Measurements from ENCODE around the gene ZWILCH. TPM values are rescaled to one million over a fixed set of nuclear protein-coding genes. Genes with fewer than 3 reads are reported as not detected.

Gene ZWILCH
- total RNA-seq, 1 donor from 2014 or later = 4.1 TPM

DNA sequence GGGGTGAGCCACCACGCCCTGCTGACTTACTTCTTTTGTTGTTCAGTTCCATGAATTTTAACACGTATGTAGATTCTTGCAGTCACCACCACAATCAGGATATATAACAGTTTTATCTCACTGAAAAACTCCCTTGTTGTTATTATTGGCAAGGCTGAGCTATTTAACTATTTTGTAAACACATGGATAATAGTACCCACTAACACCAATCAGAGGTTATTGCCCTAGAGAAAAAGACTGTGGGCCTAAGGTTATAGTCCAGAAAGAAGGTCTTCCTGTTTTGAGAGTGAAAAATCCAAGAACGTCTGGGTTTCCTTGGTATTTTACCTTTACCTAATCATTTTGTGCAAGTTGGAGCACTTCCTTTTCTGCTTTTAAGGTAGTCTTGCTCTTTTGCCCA lies 9.5 kb downstream of the ZWILCH start:
- TF ChIP-seq, protein P1, sequence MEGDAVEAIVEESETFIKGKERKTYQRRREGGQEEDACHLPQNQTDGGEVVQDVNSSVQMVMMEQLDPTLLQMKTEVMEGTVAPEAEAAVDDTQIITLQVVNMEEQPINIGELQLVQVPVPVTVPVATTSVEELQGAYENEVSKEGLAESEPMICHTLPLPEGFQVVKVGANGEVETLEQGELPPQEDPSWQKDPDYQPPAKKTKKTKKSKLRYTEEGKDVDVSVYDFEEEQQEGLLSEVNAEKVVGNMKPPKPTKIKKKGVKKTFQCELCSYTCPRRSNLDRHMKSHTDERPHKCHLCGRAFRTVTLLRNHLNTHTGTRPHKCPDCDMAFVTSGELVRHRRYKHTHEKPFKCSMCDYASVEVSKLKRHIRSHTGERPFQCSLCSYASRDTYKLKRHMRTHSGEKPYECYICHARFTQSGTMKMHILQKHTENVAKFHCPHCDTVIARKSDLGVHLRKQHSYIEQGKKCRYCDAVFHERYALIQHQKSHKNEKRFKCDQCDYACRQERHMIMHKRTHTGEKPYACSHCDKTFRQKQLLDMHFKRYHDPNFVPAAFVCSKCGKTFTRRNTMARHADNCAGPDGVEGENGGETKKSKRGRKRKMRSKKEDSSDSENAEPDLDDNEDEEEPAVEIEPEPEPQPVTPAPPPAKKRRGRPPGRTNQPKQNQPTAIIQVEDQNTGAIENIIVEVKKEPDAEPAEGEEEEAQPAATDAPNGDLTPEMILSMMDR (IDR thresholded peaks at IDR 0.05) = no peak
- Histone ChIP-seq H3K27ac (no peak overlapping the region), H3K36me3 (peaks cover 10% of the 10 kb centered on the region), H3K4me3 (no peak overlapping the region), H3K27me3 (ENCODE audit: low read depth) (no peaks in the 10 kb centered on the region), H3K4me1 (no peaks in the 10 kb centered on the region), H3K9me3 (no peaks in the 10 kb centered on the region)
- ATAC-seq (no peak), DNase-seq (no peak)
- intact Hi-C loops (cut with DNase I) = no loop called here

DNA sequence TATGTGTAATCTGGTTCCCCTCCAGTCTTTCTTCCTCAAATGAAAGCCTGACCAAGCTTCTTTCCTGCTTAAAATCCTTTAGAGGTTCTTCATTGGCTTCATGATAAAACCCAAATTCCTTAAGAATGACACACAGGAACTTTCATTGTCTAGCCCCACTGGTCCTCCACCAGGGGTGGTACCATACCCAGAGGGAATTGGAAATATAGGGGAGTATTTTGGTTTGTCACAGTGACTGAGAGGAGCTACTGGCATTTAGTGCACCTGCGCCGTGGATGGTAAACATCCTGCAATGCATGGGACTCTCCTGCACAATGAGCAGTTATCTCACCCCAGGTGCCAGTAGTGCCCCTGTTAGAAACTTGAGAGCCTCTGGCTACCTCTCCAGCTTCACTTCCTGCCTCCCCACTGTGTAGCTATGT lies 10.8 kb downstream of the ZWILCH start:
- ATAC-seq (no peak), DNase-seq (no peak)
- intact Hi-C loops (cut with DNase I) = no loop called here
- H3K9me3 ChIP-seq = no peaks in the 10 kb centered on the region
- TF ChIP-seq, protein P1 (IDR thresholded peaks at IDR 0.05) = no peak
- H3K36me3 ChIP-seq = peaks cover 14% of the 10 kb centered on the region
- H3K27me3 ChIP-seq (ENCODE audit: low read depth) = no peaks in the 10 kb centered on the region
- no peak overlapping the region for H3K4me3 ChIP-seq
- H3K4me1 ChIP-seq = no peaks in the 10 kb centered on the region
- H3K27ac ChIP-seq = no peak overlapping the region

DNA sequence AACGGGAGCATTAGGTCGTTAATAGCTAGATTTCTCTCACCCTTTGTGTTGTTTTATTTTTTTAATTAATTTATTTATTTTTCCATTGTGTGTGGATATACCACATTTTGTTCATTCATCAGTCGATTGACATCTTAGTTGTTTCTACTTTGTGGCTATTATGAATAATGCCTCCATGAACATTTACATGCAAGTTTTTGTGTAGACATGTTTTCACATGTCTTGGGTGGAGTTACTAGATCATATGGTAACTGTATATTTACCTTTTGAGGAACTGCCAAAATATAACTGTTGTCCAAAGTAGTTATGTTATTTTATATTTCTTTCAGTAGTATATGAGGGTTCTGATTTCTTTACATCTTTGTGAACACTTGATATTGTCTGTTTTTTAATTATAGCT lies 18.8 kb downstream of the ZWILCH start:
- H3K4me1 ChIP-seq = no peaks in the 10 kb centered on the region

DNA sequence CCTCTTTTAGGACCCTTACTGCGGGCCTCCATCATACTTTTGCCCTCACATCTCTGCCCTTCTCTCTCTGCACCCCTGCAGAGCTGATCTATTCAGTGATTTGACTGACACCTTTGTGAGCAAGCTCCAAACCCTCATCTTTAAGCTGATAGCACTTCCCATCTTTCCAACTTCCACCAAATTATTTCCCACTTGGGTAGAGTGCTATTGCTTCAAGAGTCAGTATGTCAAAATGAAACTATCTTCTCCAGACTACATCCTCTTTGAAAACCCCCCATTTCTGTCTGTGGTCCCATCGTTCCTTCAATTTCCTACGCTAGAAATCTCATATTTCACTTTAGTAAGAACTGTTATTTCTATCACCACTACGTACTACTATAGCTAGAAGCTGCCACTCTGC lies 19.7 kb downstream of the ZWILCH start:
- H3K27ac ChIP-seq = no peak overlapping the region
- no peak for ATAC-seq
- no peaks in the 10 kb centered on the region for H3K27me3 ChIP-seq (ENCODE audit: low read depth)
- no peak for DNase-seq
- H3K4me3 ChIP-seq = no peak overlapping the region
- no peaks in the 10 kb centered on the region for H3K4me1 ChIP-seq
- TF ChIP-seq, protein P1 (IDR thresholded peaks at IDR 0.05) = no peak
- peaks cover 21% of the 10 kb centered on the region for H3K36me3 ChIP-seq
- intact Hi-C loops (cut with DNase I) = no loop called here
- no peaks in the 10 kb centered on the region for H3K9me3 ChIP-seq

More for the DNA sequence above, 18.8 kb downstream of the ZWILCH start:
- DNase-seq (no peak), ATAC-seq (no peak)
- H3K27me3 ChIP-seq (ENCODE audit: low read depth) = no peaks in the 10 kb centered on the region
- intact Hi-C loops (cut with DNase I) = no loop called here
- no peaks in the 10 kb centered on the region for H3K9me3 ChIP-seq
- TF ChIP-seq, protein P1 (IDR thresholded peaks at IDR 0.05) = no peak
- no peak overlapping the region for H3K27ac ChIP-seq
- H3K36me3 ChIP-seq = peaks cover 13% of the 10 kb centered on the region
- no peak overlapping the region for H3K4me3 ChIP-seq

DNA sequence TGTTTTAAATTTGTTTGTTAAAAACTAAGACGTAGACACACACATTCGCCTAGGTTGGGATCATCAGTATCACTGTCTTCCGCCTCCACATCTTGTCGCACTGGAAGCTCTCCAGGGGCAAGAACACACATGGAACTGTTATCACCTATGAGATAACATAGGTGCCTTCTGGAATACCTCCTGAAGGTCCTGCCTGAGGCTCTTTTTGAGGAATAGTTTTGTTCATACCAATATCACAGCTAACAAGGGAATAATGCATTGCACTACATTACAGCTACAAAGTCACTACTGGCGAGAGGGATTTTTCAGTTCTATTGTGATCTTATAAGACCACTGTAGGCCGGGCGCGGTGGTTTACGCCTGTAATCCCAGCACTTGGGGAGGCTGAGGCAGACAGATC lies 29.9 kb downstream of the ZWILCH start:
- H3K36me3 ChIP-seq = peaks cover 10% of the 10 kb centered on the region
- TF ChIP-seq, protein P1 (IDR thresholded peaks at IDR 0.05) = no peak
- no peak overlapping the region for H3K27ac ChIP-seq
- H3K4me1 ChIP-seq = no peaks in the 10 kb centered on the region
- H3K4me3 ChIP-seq = no peak overlapping the region
- intact Hi-C loops (cut with DNase I) = no loop called here
- no peaks in the 10 kb centered on the region for H3K9me3 ChIP-seq
- H3K27me3 ChIP-seq (ENCODE audit: low read depth) = no peaks in the 10 kb centered on the region
- ATAC-seq (no peak), DNase-seq (no peak)

DNA sequence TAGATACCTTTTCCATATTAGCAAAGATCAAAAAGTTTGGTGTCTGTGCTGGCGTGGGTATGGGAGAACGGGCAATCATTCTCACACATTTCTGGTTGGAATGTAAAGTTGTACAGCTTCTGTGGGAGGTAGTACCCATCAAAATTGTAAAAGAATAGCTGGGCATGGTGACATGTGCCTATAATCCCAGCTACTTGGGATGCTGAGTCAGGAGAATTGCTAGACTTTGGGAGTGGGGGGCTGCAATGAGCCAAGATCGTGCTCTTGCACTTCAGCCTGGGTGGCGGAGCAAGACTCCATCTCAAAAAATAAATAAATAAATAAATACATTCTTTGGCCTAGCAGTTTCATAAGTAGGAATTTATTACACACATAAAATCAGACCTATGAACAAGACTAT lies 37.8 kb downstream of the ZWILCH start:
- no peaks in the 10 kb centered on the region for H3K9me3 ChIP-seq
- intact Hi-C loops (cut with DNase I) = no loop called here
- peaks cover 15% of the 10 kb centered on the region for H3K36me3 ChIP-seq
- DNase-seq = no peak
- no peaks in the 10 kb centered on the region for H3K27me3 ChIP-seq (ENCODE audit: low read depth)
- no peak overlapping the region for H3K27ac ChIP-seq
- no peak overlapping the region for H3K4me3 ChIP-seq
- ATAC-seq = no peak
- no peaks in the 10 kb centered on the region for H3K4me1 ChIP-seq
- TF ChIP-seq, protein P1 (IDR thresholded peaks at IDR 0.05) = no peak

Data from lower lobe of right lung (tissue), 2 donors.